Measurements from ENCODE around the gene TSR3. TPM values are rescaled to one million over a fixed set of nuclear protein-coding genes. Genes with fewer than 3 reads are reported as not detected.

TSR3 gene
- total RNA-seq, 1 donor from 2014 or later, result 58.2 TPM

- DNase-seq (ENCODE audit: low spot score), result no peak
Measured at GRCh38 chr16:1326391-1326790, 25.3 kb downstream of the TSR3 start.

GRCh38 chr16:1325673-1326371 is 25.9 kb downstream of the TSR3 start:
- no peak for DNase-seq (ENCODE audit: low spot score)

DNA sequence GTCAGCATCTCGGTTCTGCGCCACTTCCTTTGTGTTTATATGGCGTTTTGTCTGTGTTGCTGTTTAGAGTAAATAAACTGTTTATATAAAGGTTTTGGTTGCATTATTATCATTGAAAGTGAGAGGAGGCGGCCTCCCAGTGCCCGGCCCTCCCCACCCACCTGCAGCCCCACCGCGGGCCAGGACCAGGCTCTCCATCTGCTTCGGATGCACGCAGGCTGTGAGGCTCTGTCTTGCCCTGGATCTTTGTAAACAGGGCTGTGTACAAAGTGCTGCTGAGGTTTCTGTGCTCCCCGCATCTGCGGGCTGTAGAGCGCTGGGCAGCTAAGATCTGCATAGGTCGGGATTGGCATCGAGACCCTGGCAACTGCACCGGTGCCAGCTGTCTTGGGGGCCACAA is 26.4 kb downstream of the TSR3 start:
- DNase-seq (ENCODE audit: low spot score), result no peak

GRCh38 chr16:1324286-1324826 is 27.3 kb downstream of the TSR3 start:
- no peak for DNase-seq (ENCODE audit: low spot score)

DNA sequence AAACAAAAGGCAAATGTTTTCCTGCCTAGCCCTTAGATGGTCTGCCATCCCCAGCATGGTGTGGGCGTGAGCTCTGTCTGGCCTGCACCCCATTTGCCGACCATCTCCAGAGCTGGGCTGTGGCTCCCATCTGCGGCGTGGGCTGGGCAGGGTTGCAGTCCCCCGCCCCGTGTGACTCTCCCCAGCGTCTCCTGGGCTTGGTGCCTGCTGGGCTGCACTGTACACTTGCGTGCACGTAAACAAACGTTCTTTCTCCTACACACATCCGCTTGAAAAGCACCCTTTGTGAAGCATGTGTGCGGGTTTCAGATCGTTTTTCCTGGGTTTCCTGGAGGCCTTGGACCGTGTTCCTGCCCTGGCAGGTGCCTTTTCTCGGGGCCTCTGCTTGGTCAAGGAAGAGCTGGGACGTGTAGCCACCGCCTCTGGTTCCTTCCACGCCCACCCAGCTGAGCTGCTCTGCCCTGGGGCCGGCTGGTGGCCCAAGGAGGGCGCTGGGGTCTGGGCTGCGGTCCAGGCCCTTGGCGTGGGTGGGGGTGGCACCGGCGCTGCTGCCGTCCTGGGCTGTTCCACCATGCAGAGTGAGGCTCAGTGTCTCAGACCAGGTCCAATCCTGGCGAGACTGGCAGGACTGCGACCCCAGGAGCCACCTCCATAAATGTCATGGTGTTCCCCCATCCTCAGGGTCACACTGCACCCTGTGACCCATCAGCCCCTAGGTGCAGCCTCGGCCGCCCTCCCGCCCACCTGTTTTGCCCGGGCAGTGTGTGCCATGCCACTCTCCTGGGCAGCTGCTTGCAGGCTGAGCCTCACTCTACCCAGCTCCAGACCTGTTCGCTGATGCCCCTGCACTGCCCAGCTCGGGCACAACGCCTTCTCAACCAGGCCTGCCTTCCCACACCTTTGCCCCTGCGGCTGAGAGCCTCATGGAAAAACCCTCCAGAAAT is 28.1 kb downstream of the TSR3 start:
- no peak for DNase-seq (ENCODE audit: low spot score)

- no peak for DNase-seq (ENCODE audit: low spot score)
Measured at GRCh38 chr16:1322407-1322806, 29.3 kb downstream of the TSR3 start.

DNA sequence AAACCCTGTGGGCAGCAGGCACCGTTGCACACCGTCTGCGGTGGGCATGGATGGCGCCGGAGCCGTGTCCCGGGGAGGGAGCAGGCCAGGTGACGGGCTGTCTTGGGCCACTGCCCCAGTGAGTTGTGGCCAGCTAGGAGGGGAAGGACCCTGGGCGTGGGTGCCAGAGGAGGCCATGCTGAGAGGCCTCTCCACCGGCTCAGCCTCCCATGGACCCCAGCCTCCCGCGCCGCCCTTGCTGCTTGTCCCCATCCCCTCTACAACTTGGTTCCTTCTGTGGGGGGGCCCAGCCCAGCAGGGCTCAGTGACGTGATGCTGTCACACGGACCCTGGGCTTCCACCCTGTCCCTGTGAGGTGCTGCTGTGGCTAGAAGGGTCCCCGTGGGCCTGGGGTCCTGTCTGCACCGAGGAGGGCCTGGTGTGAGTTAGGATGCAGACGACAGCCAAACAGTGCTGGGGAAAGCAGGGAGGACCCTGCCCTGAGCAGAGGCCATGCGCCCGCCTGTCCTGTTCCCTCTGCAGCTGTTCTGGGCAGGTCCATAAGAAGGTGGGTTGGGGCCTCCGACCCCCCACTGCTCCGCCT is 30.9 kb downstream of the TSR3 start:
- no peak for DNase-seq (ENCODE audit: low spot score)

DNA sequence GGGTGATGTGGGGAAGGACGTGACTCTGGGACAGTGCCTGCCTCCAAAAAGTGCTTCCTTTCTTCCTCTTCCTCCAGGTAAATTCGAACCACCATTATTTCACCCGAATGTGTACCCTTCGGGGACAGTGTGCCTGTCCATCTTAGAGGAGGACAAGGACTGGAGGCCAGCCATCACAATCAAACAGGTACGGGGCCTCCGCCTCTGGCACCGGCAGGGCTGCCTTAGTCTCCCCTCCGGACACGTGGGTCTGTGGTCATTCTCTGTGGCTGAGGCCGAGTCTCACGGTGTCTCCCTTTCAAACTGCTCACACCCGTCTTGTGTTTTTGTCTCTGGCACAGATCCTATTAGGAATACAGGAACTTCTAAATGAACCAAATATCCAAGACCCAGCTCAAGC is 31.6 kb downstream of the TSR3 start:
- DNase-seq (ENCODE audit: low spot score), result no peak

DNA sequence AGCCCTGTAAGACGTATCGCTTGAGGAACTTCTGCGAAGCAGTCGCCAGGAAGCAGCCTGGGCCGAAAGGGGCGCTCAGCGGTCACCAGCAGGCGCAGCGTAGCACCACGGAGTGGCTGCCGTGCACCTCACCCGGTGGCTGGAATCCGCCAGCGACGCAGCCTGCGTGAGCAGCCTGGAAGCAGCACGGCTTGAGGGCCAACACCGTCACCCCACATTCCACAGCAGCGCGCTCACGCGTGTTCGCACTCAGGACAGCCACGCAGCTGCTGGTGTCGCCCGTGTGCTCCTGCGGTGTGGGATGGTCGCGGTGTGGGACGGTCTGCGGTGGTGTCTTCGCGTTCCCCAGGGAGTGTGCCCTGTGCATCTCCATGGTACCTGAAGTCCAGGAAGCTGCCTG is 32.6 kb downstream of the TSR3 start:
- DNase-seq (ENCODE audit: low spot score), result no peak

DNA sequence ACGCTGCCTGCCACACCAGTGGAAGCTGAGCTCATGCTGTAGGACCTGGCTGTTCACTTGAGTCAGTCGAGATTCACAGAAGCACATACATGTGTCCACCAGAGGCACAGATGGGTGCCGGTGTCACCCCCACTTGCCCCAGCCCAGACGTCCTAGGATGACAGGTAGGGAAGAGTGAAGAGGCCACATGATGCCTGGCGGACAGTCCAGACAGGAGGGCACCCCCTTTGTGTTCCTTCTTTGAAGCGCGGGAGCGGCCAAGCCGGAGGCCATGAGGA is 33.5 kb downstream of the TSR3 start:
- DNase-seq (ENCODE audit: low spot score), result no peak

GRCh38 chr16:1317479-1318267 is 34.0 kb downstream of the TSR3 start:
- DNase-seq (ENCODE audit: low spot score), result no peak

- DNase-seq (ENCODE audit: low spot score), result no peak
Measured at GRCh38 chr16:1316033-1316405, 35.7 kb downstream of the TSR3 start.

DNA sequence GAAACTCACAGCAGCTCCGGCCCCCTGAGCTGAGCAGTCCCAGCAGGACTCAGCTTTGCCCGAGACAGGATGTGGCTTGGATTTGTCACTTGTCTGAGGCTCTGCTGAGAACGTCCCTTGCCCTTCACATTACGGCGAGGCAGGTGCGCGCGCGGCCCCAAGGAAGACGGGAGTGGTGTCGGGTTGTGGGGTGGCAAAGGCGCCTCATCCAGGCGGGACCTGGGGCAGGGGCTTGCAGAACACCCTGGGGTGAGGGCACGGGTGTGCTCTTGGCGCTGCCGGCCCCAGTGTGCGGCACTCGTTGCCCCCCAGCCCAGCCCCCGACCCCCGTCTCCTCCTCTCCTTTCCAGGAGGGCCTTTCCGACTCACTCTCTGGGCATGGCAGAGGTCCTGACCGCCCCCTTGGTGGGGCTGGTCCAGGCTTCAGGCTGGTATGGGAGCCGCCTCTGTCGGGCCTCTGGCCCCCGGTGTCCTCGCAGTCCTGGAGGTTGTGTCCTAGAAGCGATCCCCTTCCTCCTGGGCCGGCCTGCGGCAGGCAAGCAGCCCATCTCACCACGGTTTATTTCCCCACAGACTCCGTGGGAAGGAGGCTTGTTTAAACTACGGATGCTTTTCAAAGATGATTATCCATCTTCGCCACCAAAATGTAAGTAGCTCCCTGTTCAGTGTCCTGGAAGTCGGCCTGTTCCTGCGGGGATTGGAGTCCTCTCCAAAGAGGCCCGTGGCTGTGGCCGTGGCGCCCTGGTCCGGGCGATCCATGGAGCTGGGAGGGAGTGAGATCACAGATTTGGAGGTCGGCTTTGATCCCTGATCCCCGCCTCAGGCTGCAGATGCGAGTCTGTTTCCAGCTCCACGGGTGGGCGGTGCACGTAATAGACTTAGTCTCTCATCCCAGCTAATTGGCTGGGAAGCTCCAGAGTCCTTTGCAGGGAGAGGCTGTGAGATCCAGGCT is 36.3 kb downstream of the TSR3 start:
- DNase-seq (ENCODE audit: low spot score), result no peak

DNA sequence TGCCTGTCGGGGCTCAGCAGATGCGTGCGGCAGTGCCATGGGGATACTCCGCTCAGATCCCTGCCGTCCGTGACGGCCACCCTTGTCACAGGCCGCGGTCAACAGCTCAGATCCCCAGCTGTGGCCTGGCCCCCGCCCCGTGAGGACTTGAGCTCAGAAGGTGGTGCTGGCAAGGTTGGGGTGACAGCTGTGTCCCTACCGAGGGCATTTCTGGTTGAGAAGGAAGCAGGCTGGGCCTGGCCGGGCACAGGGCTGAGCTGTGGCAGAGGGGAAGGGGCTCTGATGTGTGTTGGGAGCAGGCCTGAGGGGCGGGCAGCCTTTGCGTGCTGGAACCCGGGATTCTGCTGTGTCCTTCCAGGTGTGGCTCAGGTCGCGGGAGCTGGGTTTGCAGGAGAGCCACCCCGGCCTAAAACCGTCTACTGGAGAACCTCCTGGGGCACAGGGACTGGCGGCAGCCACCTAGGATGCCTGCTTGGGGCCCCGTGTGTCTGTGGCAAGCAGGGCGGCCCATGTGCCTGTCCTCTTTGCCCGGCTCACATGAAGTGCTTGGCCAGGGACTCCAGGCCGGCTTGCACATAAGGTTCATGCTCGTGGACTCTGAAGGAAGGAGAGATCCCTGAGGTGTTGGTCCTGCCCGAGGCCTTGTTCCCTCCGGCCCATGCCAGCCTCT is 37.1 kb downstream of the TSR3 start:
- DNase-seq (ENCODE audit: low spot score), result no peak

DNA sequence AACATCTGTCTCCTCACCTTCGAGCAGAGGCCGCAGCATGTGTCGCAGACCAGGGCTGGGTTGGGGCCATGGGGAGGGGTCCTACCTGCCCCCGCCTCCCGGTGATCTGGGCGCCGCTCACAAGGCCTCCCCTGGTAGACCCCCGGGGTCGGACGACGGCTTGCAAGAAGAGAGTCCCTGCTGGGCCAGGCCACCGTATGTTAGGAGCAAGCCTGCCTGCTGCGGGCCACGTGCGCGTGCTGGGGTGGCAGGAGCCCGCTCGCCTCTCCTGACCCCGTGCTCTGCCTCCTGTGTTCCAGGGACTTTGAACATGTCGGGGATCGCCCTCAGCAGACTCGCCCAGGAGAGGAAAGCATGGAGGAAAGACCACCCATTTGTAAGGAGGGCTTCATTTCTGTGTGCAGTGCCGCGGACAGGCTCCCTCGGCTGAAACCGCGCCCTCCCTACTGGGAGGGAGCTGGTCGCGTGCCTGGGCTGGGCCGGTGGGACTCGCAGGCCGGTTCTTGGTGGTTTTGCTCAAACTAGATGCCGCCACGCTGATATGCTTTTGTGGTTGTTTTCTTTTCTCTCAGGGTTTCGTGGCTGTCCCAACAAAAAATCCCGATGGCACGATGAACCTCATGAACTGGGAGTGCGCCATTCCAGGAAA is 37.8 kb downstream of the TSR3 start:
- no peak for DNase-seq (ENCODE audit: low spot score)

DNA sequence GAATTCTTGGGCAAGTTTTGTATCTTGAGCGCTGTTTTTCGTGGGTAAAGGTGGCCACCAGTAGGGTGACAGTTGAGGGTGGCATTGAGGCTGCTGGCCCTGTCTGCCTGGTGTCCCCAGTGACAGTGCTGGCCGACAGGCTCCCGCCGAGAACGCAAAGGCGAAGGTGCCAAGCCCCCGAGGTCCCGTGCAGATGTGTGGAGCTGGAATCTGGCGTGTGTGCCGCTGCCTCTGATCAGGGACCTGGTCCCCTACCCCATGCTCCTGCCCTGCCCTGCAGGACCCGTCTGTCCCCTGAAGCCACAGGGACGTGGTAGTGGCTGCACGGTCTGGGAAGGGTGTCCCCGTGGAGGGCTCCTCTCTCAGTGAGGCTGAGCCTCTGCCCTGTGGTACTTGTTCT is 38.8 kb downstream of the TSR3 start:
- no peak for DNase-seq (ENCODE audit: low spot score)

DNA sequence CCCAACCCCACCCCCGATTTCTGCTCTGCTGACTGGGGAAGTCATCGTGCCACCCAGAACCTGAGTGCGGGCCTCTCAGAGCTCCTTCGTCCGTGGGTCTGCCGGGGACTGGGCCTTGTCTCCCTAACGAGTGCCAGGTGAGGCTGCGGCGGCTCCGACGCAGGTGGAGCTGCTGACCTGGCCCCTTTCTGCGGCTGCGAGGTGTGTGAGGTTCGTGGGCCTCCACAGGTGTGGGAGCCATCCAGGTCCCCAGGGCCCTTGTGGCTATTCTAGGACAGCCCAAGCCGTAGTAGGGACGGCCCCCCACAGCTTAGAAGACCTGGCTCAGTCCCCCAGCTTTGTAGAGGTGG is 39.2 kb downstream of the TSR3 start:
- no peak for DNase-seq (ENCODE audit: low spot score)

DNA sequence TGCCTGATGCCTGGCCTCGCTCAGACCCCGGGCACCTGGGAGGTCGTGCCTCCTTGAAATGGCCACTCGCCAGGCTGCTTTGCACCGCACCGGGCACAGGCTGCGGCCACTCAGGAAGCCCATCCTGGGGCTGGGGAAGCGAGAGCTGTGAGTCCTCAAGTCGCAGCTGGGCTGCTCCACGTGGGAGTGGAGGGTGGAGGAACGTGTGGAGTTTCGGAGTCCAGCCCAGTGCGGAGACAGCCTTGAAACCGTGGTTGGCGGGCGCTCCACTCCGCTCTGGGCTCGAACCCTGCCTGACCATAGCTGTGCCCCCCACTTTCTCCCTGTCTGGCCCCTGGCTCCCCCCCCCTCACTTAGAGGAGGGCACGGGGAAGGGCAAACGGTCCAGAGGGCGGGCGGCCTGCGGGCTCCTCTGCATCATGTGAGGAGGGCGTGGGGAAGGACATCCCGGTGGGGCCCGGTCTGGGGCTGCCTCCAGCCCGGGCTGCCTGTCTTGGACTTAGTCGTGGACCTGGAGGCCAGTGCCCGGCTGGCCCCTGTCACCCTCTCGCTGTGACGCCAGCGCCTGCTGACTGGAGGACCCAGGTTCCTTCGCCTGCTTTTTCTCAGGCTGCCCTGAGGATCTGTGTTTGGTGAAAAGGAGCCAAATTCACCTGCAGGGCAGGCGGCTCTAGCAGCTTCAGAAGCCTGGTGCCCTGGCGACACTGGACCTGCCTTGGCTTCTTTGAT is 39.8 kb downstream of the TSR3 start:
- no peak for DNase-seq (ENCODE audit: low spot score)
